Measurements from ENCODE around the gene MPC1L.

The MPC1L gene

GRCh38 chrX:40661489-40661888 is 38.3 kb downstream of the MPC1L start:
- H3K27me3 ChIP-seq (ENCODE audit: insufficient read depth, low read length) = no peaks in the 10 kb centered on the region
- H3K36me3 ChIP-seq (ENCODE audit: control insufficient read depth in 1 of 2, insufficient read depth in 2 of 2, low read length in 2 of 2) = peaks cover 23 to 24% of the 10 kb centered on the region in 2 experiments
- no peak overlapping the region for H2BK12ac ChIP-seq (ENCODE audit: low read length)
- no peak overlapping the region for H4K8ac ChIP-seq (ENCODE audit: low read depth, low read length)
- H3K4ac ChIP-seq (ENCODE audit: low read depth, low read length) = no peak overlapping the region
- H3K9me3 ChIP-seq (ENCODE audit: insufficient read depth, low read depth, low read length) = no peaks in the 10 kb centered on the region
- DNase-seq = no peak
- H2AFZ ChIP-seq (ENCODE audit: insufficient read depth, low read length, poor library complexity) = no peak overlapping the region
- H3K9ac ChIP-seq (ENCODE audit: low read length) = no peak overlapping the region
- H3K79me1 ChIP-seq (ENCODE audit: low read length) = no peaks in the 10 kb centered on the region
- no CpG with 5 or more reads among the region's 2 CpGs for WGBS (ENCODE audit: extremely low coverage, insufficient coverage, insufficient read length)
- H3K27ac ChIP-seq (ENCODE audit: low read depth, low read length) = no peak overlapping the region
- no peak overlapping the region for H4K91ac ChIP-seq (ENCODE audit: low read depth, low read length)
- no peaks in the 10 kb centered on the region for H3K4me1 ChIP-seq (ENCODE audit: control insufficient read depth in 1 of 2, insufficient read depth in 2 of 2, low read length in 2 of 2)
- no peaks in the 10 kb centered on the region for H3K79me2 ChIP-seq (ENCODE audit: control insufficient read depth, insufficient read depth, low read length, poor library complexity)
- no peak overlapping the region for H3K14ac ChIP-seq (ENCODE audit: low read length)
- H2BK120ac ChIP-seq (ENCODE audit: insufficient read depth, low read length, poor library complexity) = no peak overlapping the region
- H3K23ac ChIP-seq (ENCODE audit: low read length) = no peak overlapping the region
- H3K4me2 ChIP-seq (ENCODE audit: low read length) = no peak overlapping the region
- no peak overlapping the region for H2BK5ac ChIP-seq (ENCODE audit: low read depth, low read length, poor library complexity)
- no peak overlapping the region for H3K4me3 ChIP-seq (ENCODE audit: low read depth, low read length)
- no peak overlapping the region for H3K18ac ChIP-seq (ENCODE audit: low read length)
- no peak overlapping the region for H4K12ac ChIP-seq (ENCODE audit: low read depth, low read length)
- no peak overlapping the region for H2AK5ac ChIP-seq (ENCODE audit: low read length)

GRCh38 chrX:40663078-40663740 is 40.0 kb downstream of the MPC1L start:
- no peak overlapping the region for H4K8ac ChIP-seq (ENCODE audit: low read depth, low read length)
- no peaks in the 10 kb centered on the region for H3K79me1 ChIP-seq (ENCODE audit: low read length)
- no peaks in the 10 kb centered on the region for H3K79me2 ChIP-seq (ENCODE audit: control insufficient read depth, insufficient read depth, low read length, poor library complexity)
- H2BK120ac ChIP-seq (ENCODE audit: insufficient read depth, low read length, poor library complexity) = no peak overlapping the region
- no peak overlapping the region for H2AFZ ChIP-seq (ENCODE audit: insufficient read depth, low read length, poor library complexity)
- no peaks in the 10 kb centered on the region for H3K9me3 ChIP-seq (ENCODE audit: insufficient read depth, low read depth, low read length)
- H2BK5ac ChIP-seq (ENCODE audit: low read depth, low read length, poor library complexity) = no peak overlapping the region
- H4K91ac ChIP-seq (ENCODE audit: low read depth, low read length) = no peak overlapping the region
- no peaks in the 10 kb centered on the region for H3K27me3 ChIP-seq (ENCODE audit: insufficient read depth, low read length)
- no peaks in the 10 kb centered on the region for H3K4me1 ChIP-seq (ENCODE audit: control insufficient read depth in 1 of 2, insufficient read depth in 2 of 2, low read length in 2 of 2)
- H3K23ac ChIP-seq (ENCODE audit: low read length) = no peak overlapping the region
- H3K9ac ChIP-seq (ENCODE audit: low read length) = no peak overlapping the region
- no peak overlapping the region for H2BK12ac ChIP-seq (ENCODE audit: low read length)
- H3K4me2 ChIP-seq (ENCODE audit: low read length) = no peak overlapping the region
- no peak overlapping the region for H3K14ac ChIP-seq (ENCODE audit: low read length)
- no peak overlapping the region for H3K4me3 ChIP-seq (ENCODE audit: low read depth, low read length)
- no peak overlapping the region for H3K4ac ChIP-seq (ENCODE audit: low read depth, low read length)
- peaks cover 19 to 28% of the 10 kb centered on the region in 2 experiments for H3K36me3 ChIP-seq (ENCODE audit: control insufficient read depth in 1 of 2, insufficient read depth in 2 of 2, low read length in 2 of 2)
- no peak overlapping the region for H3K18ac ChIP-seq (ENCODE audit: low read length)
- no peak overlapping the region for H4K12ac ChIP-seq (ENCODE audit: low read depth, low read length)
- DNase-seq = no peak
- no peak overlapping the region for H2AK5ac ChIP-seq (ENCODE audit: low read length)
- no peak overlapping the region for H3K27ac ChIP-seq (ENCODE audit: low read depth, low read length)
- WGBS (ENCODE audit: extremely low coverage, insufficient coverage, insufficient read length) = no CpG with 5 or more reads among the region's 3 CpGs

GRCh38 chrX:40663880-40664630 is 40.8 kb downstream of the MPC1L start:
- Histone ChIP-seq H4K8ac (ENCODE audit: low read depth, low read length) (no peak overlapping the region), H3K9me3 (ENCODE audit: insufficient read depth, low read depth, low read length) (no peaks in the 10 kb centered on the region), H3K4me1 (ENCODE audit: control insufficient read depth in 1 of 2, insufficient read depth in 2 of 2, low read length in 2 of 2) (no peaks in the 10 kb centered on the region), H4K12ac (ENCODE audit: low read depth, low read length) (no peak overlapping the region), H3K23ac (ENCODE audit: low read length) (no peak overlapping the region), H2BK12ac (ENCODE audit: low read length) (no peak overlapping the region), H2AK5ac (ENCODE audit: low read length) (no peak overlapping the region), H2BK5ac (ENCODE audit: low read depth, low read length, poor library complexity) (no peak overlapping the region), H3K14ac (ENCODE audit: low read length) (no peak overlapping the region), H3K4ac (ENCODE audit: low read depth, low read length) (no peak overlapping the region), H3K27ac (ENCODE audit: low read depth, low read length) (no peak overlapping the region), H4K91ac (ENCODE audit: low read depth, low read length) (no peak overlapping the region), H3K18ac (ENCODE audit: low read length) (no peak overlapping the region), H3K27me3 (ENCODE audit: insufficient read depth, low read length) (no peaks in the 10 kb centered on the region), H2AFZ (ENCODE audit: insufficient read depth, low read length, poor library complexity) (no peak overlapping the region), H3K4me2 (ENCODE audit: low read length) (no peak overlapping the region), H3K79me2 (ENCODE audit: control insufficient read depth, insufficient read depth, low read length, poor library complexity) (no peaks in the 10 kb centered on the region), H3K9ac (ENCODE audit: low read length) (no peak overlapping the region), H3K4me3 (ENCODE audit: low read depth, low read length) (no peak overlapping the region), H3K79me1 (ENCODE audit: low read length) (no peaks in the 10 kb centered on the region), H2BK120ac (ENCODE audit: insufficient read depth, low read length, poor library complexity) (no peak overlapping the region), H3K36me3 (ENCODE audit: control insufficient read depth in 1 of 2, insufficient read depth in 2 of 2, low read length in 2 of 2) (peaks cover 18 to 26% of the 10 kb centered on the region in 2 experiments)
- WGBS (ENCODE audit: extremely low coverage, insufficient coverage, insufficient read length) = no CpG with 5 or more reads among the region's 6 CpGs
- DNase-seq = peak; percentile 13 to 48

GRCh38 chrX:40671126-40671525 is 47.9 kb downstream of the MPC1L start:
- no peak overlapping the region for H3K4me2 ChIP-seq (ENCODE audit: low read length)
- H3K23ac ChIP-seq (ENCODE audit: low read length) = no peak overlapping the region
- H3K36me3 ChIP-seq (ENCODE audit: control insufficient read depth in 1 of 2, insufficient read depth in 2 of 2, low read length in 2 of 2) = peaks cover 15 to 30% of the 10 kb centered on the region in 2 experiments
- no peak overlapping the region for H2AFZ ChIP-seq (ENCODE audit: insufficient read depth, low read length, poor library complexity)
- no peak overlapping the region for H2BK120ac ChIP-seq (ENCODE audit: insufficient read depth, low read length, poor library complexity)
- H3K4ac ChIP-seq (ENCODE audit: low read depth, low read length) = no peak overlapping the region
- H3K4me1 ChIP-seq (ENCODE audit: control insufficient read depth in 1 of 2, insufficient read depth in 2 of 2, low read length in 2 of 2) = no peaks in the 10 kb centered on the region
- DNase-seq = no peak
- no peaks in the 10 kb centered on the region for H3K9me3 ChIP-seq (ENCODE audit: insufficient read depth, low read depth, low read length)
- H2AK5ac ChIP-seq (ENCODE audit: low read length) = no peak overlapping the region
- H4K12ac ChIP-seq (ENCODE audit: low read depth, low read length) = no peak overlapping the region
- no peak overlapping the region for H3K27ac ChIP-seq (ENCODE audit: low read depth, low read length)
- no peak overlapping the region for H3K14ac ChIP-seq (ENCODE audit: low read length)
- H2BK12ac ChIP-seq (ENCODE audit: low read length) = no peak overlapping the region
- WGBS (ENCODE audit: extremely low coverage, insufficient coverage, insufficient read length) = no CpG with 5 or more reads among the region's 6 CpGs
- no peak overlapping the region for H4K91ac ChIP-seq (ENCODE audit: low read depth, low read length)
- no peak overlapping the region for H2BK5ac ChIP-seq (ENCODE audit: low read depth, low read length, poor library complexity)
- H3K27me3 ChIP-seq (ENCODE audit: insufficient read depth, low read length) = no peaks in the 10 kb centered on the region
- no peak overlapping the region for H3K4me3 ChIP-seq (ENCODE audit: low read depth, low read length)
- H4K8ac ChIP-seq (ENCODE audit: low read depth, low read length) = no peak overlapping the region
- no peaks in the 10 kb centered on the region for H3K79me1 ChIP-seq (ENCODE audit: low read length)
- H3K9ac ChIP-seq (ENCODE audit: low read length) = no peak overlapping the region
- H3K79me2 ChIP-seq (ENCODE audit: control insufficient read depth, insufficient read depth, low read length, poor library complexity) = no peaks in the 10 kb centered on the region
- no peak overlapping the region for H3K18ac ChIP-seq (ENCODE audit: low read length)

All from trophoblast cell (in vitro differentiated cells and primary cell).